Stimulated activated CD4-positive, alpha-beta T cell treated with anti-CD3 and anti-CD28 coated beads, Interleukin-12 subunit alpha, Interleukin-12 subunit beta, amount 100 ng/mL, for 24 hours (primary cell): ENCODE data around the gene ZNF691.
"Not testable (repeated sequence)": the region's sequence is repeated elsewhere in the genome, so short reads cannot be mapped to it uniquely, and the experiment has no call there.

Experiments
- DNase-seq, 2 experiments: peaks; one replicate each; pipeline ENCODE4 v3.0.0-alpha.2; 2020; ENCODE audit warnings: low read depth in 2 of 2

Gene ZNF691

GRCh38 chr1:42846257-42847110 is at the start of gene ZNF691:
Gene ZNF691, plus strand, starts transcription at chr1:42846613. Its CDS starts 3,046 bp downstream, at chr1:42849659.
- peak; percentile 71 to 83 for DNase-seq

GRCh38 chr1:42797414-42797813 is 49.0 kb upstream of the ZNF691 start:
- no peak for DNase-seq

- no peak for DNase-seq
Observed at GRCh38 chr1:42797979-42798378, 48.4 kb upstream of the ZNF691 start.

- no peak for DNase-seq
Observed at GRCh38 chr1:42801832-42802473, 44.5 kb upstream of the ZNF691 start.

- DNase-seq, result no peak
Observed at GRCh38 chr1:42806171-42806570, 40.2 kb upstream of the ZNF691 start.

- DNase-seq, result no peak
Observed at GRCh38 chr1:42806593-42806992, 39.8 kb upstream of the ZNF691 start.

- no peak for DNase-seq
Observed at GRCh38 chr1:42807056-42807668, 39.3 kb upstream of the ZNF691 start.

- DNase-seq, result not testable (repeated sequence)
Observed at GRCh38 chr1:42814815-42815214, 31.6 kb upstream of the ZNF691 start.

GRCh38 chr1:42815941-42816584 is 30.4 kb upstream of the ZNF691 start:
- no peak for DNase-seq

GRCh38 chr1:42816585-42817439 is 29.6 kb upstream of the ZNF691 start, which contains the start of the genes ERMAP and SVBP:
Gene ERMAP, plus strand, starts transcription at chr1:42817122. Its CDS starts 13,327 bp downstream, at chr1:42830449.
Gene SVBP, minus strand, starts transcription at chr1:42817397. Its CDS starts 853 bp downstream, at chr1:42816544.
- DNase-seq, result peak; percentile 92

- no peak for DNase-seq
Observed at GRCh38 chr1:42817440-42817767, 29.0 kb upstream of the ZNF691 start.

GRCh38 chr1:42817976-42818375 is 28.4 kb upstream of the ZNF691 start:
- no peak for DNase-seq

GRCh38 chr1:42820813-42821212 is 25.6 kb upstream of the ZNF691 start:
- DNase-seq, result no peak

GRCh38 chr1:42821690-42822089 is 24.7 kb upstream of the ZNF691 start:
- no peak for DNase-seq

GRCh38 chr1:42822800-42823392 is 23.5 kb upstream of the ZNF691 start:
- DNase-seq, result no peak

- DNase-seq, result no peak
Observed at GRCh38 chr1:42824481-42825035, 21.9 kb upstream of the ZNF691 start.

- DNase-seq, result no peak
Observed at GRCh38 chr1:42825036-42825851, 21.2 kb upstream of the ZNF691 start.

GRCh38 chr1:42830631-42831030 is 15.8 kb upstream of the ZNF691 start:
- no peak for DNase-seq

GRCh38 chr1:42831273-42831672 is 15.1 kb upstream of the ZNF691 start:
- no peak for DNase-seq
